NCI-H82 (cell line): ENCODE results near the gene LDHB.
"Not testable (repeated sequence)": the region's sequence is repeated elsewhere in the genome, so short reads cannot be mapped to it uniquely, and the experiment has no call there.

ENCODE experiments used
- DNase-seq: peaks from one replicate; lab custom pipeline; 2025; lab: John Stamatoyannopoulos, UW

The LDHB gene

GRCh38 chr12:21661396-21662093, 3.9 kb upstream of the LDHB start:
- not testable (repeated sequence) for DNase-seq

GRCh38 chr12:21659383-21659782, 1.7 kb upstream of the LDHB start:
- DNase-seq: peak; percentile 41

GRCh38 chr12:21656905-21657325, 727 bp downstream of the LDHB start:
- DNase-seq: peak; percentile 73

GRCh38 chr12:21655591-21655990, 2.1 kb downstream of the LDHB start:
- no peak for DNase-seq

GRCh38 chr12:21651821-21652220, 5.8 kb downstream of the LDHB start:
- no peak for DNase-seq

GRCh38 chr12:21650997-21651396, 6.6 kb downstream of the LDHB start:
- DNase-seq: peak; percentile 17

- no peak for DNase-seq
These were observed 8.6 kb downstream of the LDHB start for GRCh38 chr12:21649034-21649433.

- no peak for DNase-seq
These were observed 9.3 kb downstream of the LDHB start for GRCh38 chr12:21648378-21648777.

- no peak for DNase-seq
These were observed 10.5 kb downstream of the LDHB start for GRCh38 chr12:21647179-21647578.

GRCh38 chr12:21645041-21645500, 12.6 kb downstream of the LDHB start:
- peak; percentile 92 for DNase-seq

- no peak for DNase-seq
These were observed 13.1 kb downstream of the LDHB start for GRCh38 chr12:21644516-21644915.

GRCh38 chr12:21643758-21644157, 13.9 kb downstream of the LDHB start:
- no peak for DNase-seq

GRCh38 chr12:21642707-21643389, 14.8 kb downstream of the LDHB start:
- peak; percentile 80 for DNase-seq

GRCh38 chr12:21638054-21638891, 19.4 kb downstream of the LDHB start:
- DNase-seq: no peak

- no peak for DNase-seq
These were observed 23.4 kb downstream of the LDHB start for GRCh38 chr12:21634245-21634644.

GRCh38 chr12:21631367-21631766, 26.3 kb downstream of the LDHB start:
- DNase-seq: no peak

- no peak for DNase-seq
These were observed 29.7 kb downstream of the LDHB start for GRCh38 chr12:21627924-21628323.

GRCh38 chr12:21618566-21618965, 39.1 kb downstream of the LDHB start:
- DNase-seq: no peak

- no peak for DNase-seq
These were observed 40.6 kb downstream of the LDHB start for GRCh38 chr12:21617030-21617429.

- no peak for DNase-seq
These were observed 42.2 kb downstream of the LDHB start for GRCh38 chr12:21615431-21615830.

- DNase-seq: no peak
These were observed 43.1 kb downstream of the LDHB start for GRCh38 chr12:21614506-21614905.

- no peak for DNase-seq
These were observed 43.7 kb downstream of the LDHB start for GRCh38 chr12:21613931-21614330.

- no peak for DNase-seq
These were observed 49.4 kb downstream of the LDHB start for GRCh38 chr12:21608196-21608595.
